ENCODE data around the gene IVD.

IVD gene

GRCh38 chr15:40424483-40425115, 19.0 kb downstream of the IVD start:
- H3K4me3 ChIP-seq (ENCODE audit: low read depth, low read length), result no peak overlapping the region
- TF ChIP-seq, protein P1, sequence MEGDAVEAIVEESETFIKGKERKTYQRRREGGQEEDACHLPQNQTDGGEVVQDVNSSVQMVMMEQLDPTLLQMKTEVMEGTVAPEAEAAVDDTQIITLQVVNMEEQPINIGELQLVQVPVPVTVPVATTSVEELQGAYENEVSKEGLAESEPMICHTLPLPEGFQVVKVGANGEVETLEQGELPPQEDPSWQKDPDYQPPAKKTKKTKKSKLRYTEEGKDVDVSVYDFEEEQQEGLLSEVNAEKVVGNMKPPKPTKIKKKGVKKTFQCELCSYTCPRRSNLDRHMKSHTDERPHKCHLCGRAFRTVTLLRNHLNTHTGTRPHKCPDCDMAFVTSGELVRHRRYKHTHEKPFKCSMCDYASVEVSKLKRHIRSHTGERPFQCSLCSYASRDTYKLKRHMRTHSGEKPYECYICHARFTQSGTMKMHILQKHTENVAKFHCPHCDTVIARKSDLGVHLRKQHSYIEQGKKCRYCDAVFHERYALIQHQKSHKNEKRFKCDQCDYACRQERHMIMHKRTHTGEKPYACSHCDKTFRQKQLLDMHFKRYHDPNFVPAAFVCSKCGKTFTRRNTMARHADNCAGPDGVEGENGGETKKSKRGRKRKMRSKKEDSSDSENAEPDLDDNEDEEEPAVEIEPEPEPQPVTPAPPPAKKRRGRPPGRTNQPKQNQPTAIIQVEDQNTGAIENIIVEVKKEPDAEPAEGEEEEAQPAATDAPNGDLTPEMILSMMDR (IDR thresholded peaks at IDR 0.05; ENCODE audit: low read depth, low read length, missing control alignments), result no peak
- no peak for DNase-seq (ENCODE audit: low read depth)

DNA sequence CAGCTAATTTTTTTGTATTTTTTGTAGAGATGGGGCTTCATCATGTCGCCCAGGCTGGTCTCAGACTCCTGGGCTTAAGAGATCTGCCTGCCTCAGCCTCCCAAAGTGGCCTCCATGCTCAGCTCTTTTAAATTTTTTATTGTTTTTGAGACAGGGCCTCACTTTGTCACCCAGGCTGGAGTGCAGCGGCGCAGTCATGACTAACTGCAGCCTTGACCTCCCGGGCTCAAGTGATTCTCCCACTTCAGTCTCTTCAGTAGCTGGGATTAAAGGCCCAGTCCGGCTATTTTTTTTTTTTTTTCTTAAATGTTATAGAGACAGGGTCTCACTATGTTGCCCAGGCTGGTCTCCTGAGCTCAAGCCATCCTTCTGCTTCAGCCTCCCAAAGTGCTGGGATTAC, 20.1 kb downstream of the IVD start:
- TF ChIP-seq, protein P1 (IDR thresholded peaks at IDR 0.05; ENCODE audit: low read depth, low read length, missing control alignments), result no peak
- H3K4me3 ChIP-seq (ENCODE audit: low read depth, low read length), result no peak overlapping the region
- no peak for DNase-seq (ENCODE audit: low read depth)

GRCh38 chr15:40427188-40427587, 21.6 kb downstream of the IVD start:
- no peak for DNase-seq (ENCODE audit: low read depth)
- H3K4me3 ChIP-seq (ENCODE audit: low read depth, low read length), result no peak overlapping the region
- TF ChIP-seq, protein P1 (IDR thresholded peaks at IDR 0.05; ENCODE audit: low read depth, low read length, missing control alignments), result no peak

GRCh38 chr15:40428185-40428584, 22.6 kb downstream of the IVD start:
- no peak for DNase-seq (ENCODE audit: low read depth)
- TF ChIP-seq, protein P1 (IDR thresholded peaks at IDR 0.05; ENCODE audit: low read depth, low read length, missing control alignments), result no peak

DNA sequence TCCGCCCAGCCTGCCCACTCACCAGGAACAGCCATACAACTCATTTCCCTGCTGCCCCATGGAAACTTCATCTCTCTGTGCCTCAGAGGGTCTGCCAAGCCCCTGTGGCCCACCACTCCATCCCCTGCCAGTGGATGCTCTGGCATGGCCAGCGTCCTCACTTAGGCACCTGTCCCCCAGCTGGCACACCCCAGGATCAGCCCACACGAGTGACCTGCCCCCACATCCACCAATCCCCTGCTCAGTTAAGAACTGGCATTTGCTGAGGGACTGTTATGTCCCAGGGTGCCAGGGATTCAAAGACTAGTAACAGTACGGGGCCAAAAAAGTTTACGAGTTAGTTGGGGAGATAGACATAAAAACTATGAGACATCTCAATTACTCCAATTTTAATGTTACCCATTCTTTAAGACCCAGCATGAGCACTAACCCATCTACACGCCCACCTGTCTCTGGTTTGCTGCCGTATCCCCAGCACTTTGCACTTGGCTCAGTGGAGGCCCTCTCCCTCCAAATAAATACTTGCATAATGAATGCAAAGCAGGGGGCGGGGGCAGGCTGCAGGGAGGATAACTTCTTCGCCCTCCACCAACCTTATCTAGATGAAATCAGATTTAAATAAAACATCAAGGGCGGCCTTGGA, 23.6 kb downstream of the IVD start:
- no peak for DNase-seq (ENCODE audit: low read depth)
- TF ChIP-seq, protein P1 (IDR thresholded peaks at IDR 0.05; ENCODE audit: low read depth, low read length, missing control alignments), result no peak
- H3K4me3 ChIP-seq (ENCODE audit: low read depth, low read length), result no peak overlapping the region

More at GRCh38 chr15:40428185-40428584, 22.6 kb downstream of the IVD start:
- H3K4me3 ChIP-seq (ENCODE audit: low read depth, low read length), result no peak overlapping the region

DNA sequence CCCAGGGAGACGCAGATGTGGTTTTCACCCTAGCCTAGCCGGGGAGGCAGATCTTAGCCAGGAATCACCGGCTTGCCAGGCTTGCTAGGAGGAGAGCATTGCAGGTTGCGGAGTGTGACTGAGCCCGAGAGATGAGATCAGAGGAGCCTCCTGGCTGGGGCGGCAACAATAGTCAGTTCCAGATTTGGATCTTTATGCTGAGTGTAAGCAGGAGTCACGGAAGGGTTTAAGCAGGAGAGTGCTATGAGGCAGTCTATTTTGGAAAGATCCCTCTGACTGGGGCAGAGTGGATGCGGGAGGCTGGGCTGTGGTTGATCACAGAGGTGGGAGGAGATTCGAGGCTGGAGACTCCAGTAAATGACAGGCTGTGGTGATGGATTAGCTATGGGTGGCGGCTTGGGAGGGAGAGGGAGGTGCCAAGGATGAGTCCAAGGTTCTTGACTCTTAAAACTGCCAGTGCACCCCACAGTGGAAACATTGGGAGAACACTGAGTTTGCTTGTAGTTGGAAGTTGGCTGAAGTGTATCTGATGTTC, 24.7 kb downstream of the IVD start:
- no peak for DNase-seq (ENCODE audit: low read depth)
- TF ChIP-seq, protein P1 (IDR thresholded peaks at IDR 0.05; ENCODE audit: low read depth, low read length, missing control alignments), result no peak
- no peak overlapping the region for H3K4me3 ChIP-seq (ENCODE audit: low read depth, low read length)

Data from GM12864 (cell line).